Measurements from ENCODE around the gene SPX. TPM values are rescaled to one million over a fixed set of nuclear protein-coding genes. Genes with fewer than 3 reads are reported as not detected.

The SPX gene
- polyA plus RNA-seq, 2 of the 4 experiments (the other 2 are of a cell fraction) = 2.9 to 39.8 TPM

GRCh38 chr12:21501258-21502163, 24.6 kb upstream of the SPX start, which contains the start of the genes GOLT1B and RECQL (continued):
- TF ChIP-seq HMGXB4 (CRISPR knock-in tag; IDR thresholded peaks at IDR 0.05; ENCODE audit: borderline replicate concordance) (no peak), USF2 (IDR thresholded peaks at IDR 0.05) (peak; percentile 27; the same call in 1 of the 2 replicates), KDM1A (IDR thresholded peaks at IDR 0.05; ENCODE audit: low read depth) (no peak), RCOR1 (IDR thresholded peaks at IDR 0.05; ENCODE audit: low read depth, low read length) (no peak), REST (IDR thresholded peaks at IDR 0.05) (no peak; the same call in none of the 2 replicates), NR3C1 (IDR thresholded peaks at IDR 0.05) (no peak), FOSL2 (IDR thresholded peaks at IDR 0.05) (no peak), FOSL2 (CRISPR knock-in tag; IDR thresholded peaks at IDR 0.05) (no peak; the same call in 1 of the 2 replicates), RARB (CRISPR knock-in tag; IDR thresholded peaks at IDR 0.05) (no peak), ZSCAN20 (CRISPR knock-in tag; IDR thresholded peaks at IDR 0.05) (no peak), JUNB (IDR thresholded peaks at IDR 0.05) (no peak), BHLHE40 (IDR thresholded peaks at IDR 0.05; ENCODE audit: low read depth, low read length) (no peak), ZNF302 (CRISPR knock-in tag; IDR thresholded peaks at IDR 0.05) (no peak), RAD21 (conservative IDR thresholded peaks at IDR 0.05 in 1 of 2, IDR thresholded peaks at IDR 0.05 in 1 of 2) (no peak), EHMT2 (IDR thresholded peaks at IDR 0.05; ENCODE audit: low read depth) (no peak), ATOH8 (CRISPR knock-in tag; IDR thresholded peaks at IDR 0.05; ENCODE audit: low read depth) (no peak), GATA3 (IDR thresholded peaks at IDR 0.05; ENCODE audit: borderline replicate concordance) (no peak; the same call in 1 of the 2 replicates), TP53 (CRISPR knock-in tag; IDR thresholded peaks at IDR 0.05) (no peak), HEYL (CRISPR knock-in tag; IDR thresholded peaks at IDR 0.05) (no peak), CTCF (IDR thresholded peaks at IDR 0.05) (no peak), EP300 (IDR thresholded peaks at IDR 0.05) (no peak), JUN (IDR thresholded peaks at IDR 0.05) (peak in 1 of 2 experiments; percentile 50; a peak in 2 of 5 replicates), E2F6 (IDR thresholded peaks at IDR 0.05; ENCODE audit: borderline replicate concordance, low read depth) (peak; percentile 97), PHF8 (IDR thresholded peaks at IDR 0.05; ENCODE audit: borderline replicate concordance, low read depth) (peak; percentile 72; the same call in 1 of the 2 replicates), FOXS1 (CRISPR knock-in tag; IDR thresholded peaks at IDR 0.05) (no peak)
